CD4-positive, alpha-beta memory T cell (primary cell): Measurements from ENCODE around the gene PHLDB3. TPM values are rescaled to one million over a fixed set of nuclear protein-coding genes. Genes with fewer than 3 reads are reported as not detected.

Source experiments
- CTCF ChIA-PET: fragments of 350-600 bp; sonication (Branson Sonifier 250); formaldehyde crosslinking; loops from one replicate; lab custom pipeline; 2021; ENCODE audit warnings: inconsistent platforms; ENCODE audit not compliant: partially characterized antibody; lab: Charles Lee
- POLR2A ChIA-PET: fragments of 350-600 bp; sonication (Branson Sonifier 250); formaldehyde crosslinking; loops from one replicate; lab custom pipeline; 2021; ENCODE audit not compliant: partially characterized antibody; lab: Charles Lee
- DNase-seq, 5 donors: peaks; one replicate each; pipeline versions ENCODE4 v3.0.0 to v3.0.0-alpha.2; 2020 to 2022; ENCODE audit warnings: mixed read lengths in 1 of 5
- H3K27ac ChIP-seq: one replicate; pipeline ENCODE4 v1.7.0; 2013; ENCODE audit warnings: low read depth, low read length
- H3K27me3 ChIP-seq: 2 replicates; pipeline ENCODE4 v1.7.0; 2013; ENCODE audit warnings: mild to moderate bottlenecking, low read length, moderate library complexity; ENCODE audit not compliant: insufficient read depth
- H3K36me3 ChIP-seq: 2 replicates; pipeline ENCODE4 v1.7.0; 2013; ENCODE audit warnings: mild to moderate bottlenecking, low read length, moderate library complexity; ENCODE audit not compliant: insufficient read depth
- H3K4me1 ChIP-seq: 2 replicates; pipeline ENCODE4 v1.7.0; 2013; ENCODE audit warnings: mild to moderate bottlenecking, low read length, moderate library complexity; ENCODE audit not compliant: insufficient read depth
- H3K4me3 ChIP-seq, 2 donors: one replicate each; pipeline ENCODE4 v1.7.0; 2013; ENCODE audit warnings: low read length in 2 of 2, mild to moderate bottlenecking in 1 of 2
- H3K9me3 ChIP-seq, 2 donors: one replicate each; pipeline ENCODE4 v1.7.0; 2013; ENCODE audit warnings: low read length in 2 of 2, control low read depth in 1 of 2; ENCODE audit not compliant: control insufficient read depth in 1 of 2
- H3K27ac Mint-ChIP-seq, 7 donors: one replicate each; pipeline ENCODE4 v1.8.0; 2020 to 2021; ENCODE audit warnings: mixed read lengths in 7 of 7, mild to moderate bottlenecking in 6 of 7, inconsistent platforms in 3 of 7, moderate library complexity in 3 of 7
- H3K27me3 Mint-ChIP-seq, 2 donors: one replicate each; pipeline ENCODE4 v1.8.0; 2020 to 2021; ENCODE audit warnings: mixed read lengths in 2 of 2
- H3K36me3 Mint-ChIP-seq, 2 donors: one replicate each; pipeline ENCODE4 v1.8.0; 2020 to 2021; ENCODE audit warnings: mixed read lengths in 2 of 2, inconsistent platforms in 1 of 2, mild to moderate bottlenecking in 1 of 2
- H3K4me1 Mint-ChIP-seq, 4 donors: one replicate each; pipeline ENCODE4 v1.8.0; 2020 to 2021; ENCODE audit warnings: mixed read lengths in 4 of 4, mild to moderate bottlenecking in 1 of 4
- H3K4me3 Mint-ChIP-seq, 8 donors: one replicate each; pipeline ENCODE4 v1.8.0; 2020 to 2021; ENCODE audit warnings: mixed read lengths in 8 of 8, mild to moderate bottlenecking in 7 of 8, moderate library complexity in 6 of 8, inconsistent platforms in 3 of 8
- H3K9me3 Mint-ChIP-seq, 8 donors: one replicate each; pipeline ENCODE4 v1.8.0; 2020 to 2021; ENCODE audit warnings: mixed read lengths in 8 of 8, mild to moderate bottlenecking in 5 of 8, inconsistent platforms in 3 of 8, moderate library complexity in 1 of 8
- intact Hi-C: fragments of 100-400 bp; cut with micrococcal nuclease; formaldehyde crosslinking; loops from one replicate; pipeline ENCODE4 v1.15.1; 2023
- polyA plus RNA-seq, 2 donors: library from polyadenylated mRNA; unstranded; fragments of 300-500 nt; fragmentation: Illumina TruSeq; gene quantifications; one replicate each; pipeline ENCODE4 v1.2.3, GENCODE V29; 2021
- total RNA-seq, 2 experiments: library from RNA; stranded (reverse); gene quantifications; one replicate each; pipeline ENCODE4 v1.2.3, GENCODE V29; 2021

Gene PHLDB3
- total and polyA plus RNA-seq, 4 experiments from 2014 or later = 1.3 to 47.3 (median 21.2) TPM

GRCh38 chr19:43455321-43456113 lies 49.0 kb downstream of the PHLDB3 start:
- DNase-seq = no peak
- H3K27me3 Mint-ChIP-seq = no peaks in the 10 kb centered on the region
- ChIA-PET POLR2A (no interaction called here), CTCF (interaction anchor here (0.7 to 14.8 kb wide), 4 partner anchors 8 to 63 kb away, joined by 4 to 413 read pairs (median 20); no protein-coding TSS in a partner anchor)
- H3K4me3 ChIP-seq = no peak overlapping the region
- no peaks in the 10 kb centered on the region for H3K36me3 ChIP-seq
- H3K36me3 Mint-ChIP-seq = peaks cover 0 to 4% of the 10 kb centered on the region in 2 donors
- peaks cover 0 to 5% (median 0%) of the 10 kb centered on the region in 8 donors for H3K9me3 Mint-ChIP-seq
- intact Hi-C loops = no loop called here
- no peak overlapping the region for H3K27ac ChIP-seq
- H3K4me1 ChIP-seq = peaks cover 4% of the 10 kb centered on the region
- H3K4me3 Mint-ChIP-seq = no peak overlapping the region
- no peaks in the 10 kb centered on the region for H3K9me3 ChIP-seq
- H3K4me1 Mint-ChIP-seq = peaks cover 0 to 12% (median 9%) of the 10 kb centered on the region in 4 donors
- no peaks in the 10 kb centered on the region for H3K27me3 ChIP-seq
- H3K27ac Mint-ChIP-seq = peak overlapping the region in 5 of 7 donors; percentile 3 to 79 (median 29)

GRCh38 chr19:43454031-43454430 lies 50.5 kb downstream of the PHLDB3 start:
- Mint-ChIP-seq H3K9me3 (peaks cover 0 to 5% (median 0%) of the 10 kb centered on the region in 8 donors), H3K36me3 (peaks cover 0 to 4% of the 10 kb centered on the region in 2 donors), H3K4me3 (no peak overlapping the region), H3K27ac (no peak overlapping the region), H3K27me3 (no peaks in the 10 kb centered on the region), H3K4me1 (peaks cover 0 to 13% (median 13%) of the 10 kb centered on the region in 4 donors)
- Histone ChIP-seq H3K36me3 (no peaks in the 10 kb centered on the region), H3K9me3 (no peaks in the 10 kb centered on the region), H3K4me3 (no peak overlapping the region), H3K27ac (no peak overlapping the region), H3K4me1 (peaks cover 6% of the 10 kb centered on the region), H3K27me3 (no peaks in the 10 kb centered on the region)
- intact Hi-C loops = no loop called here
- POLR2A ChIA-PET = no interaction called here
- CTCF ChIA-PET = interaction anchor here (14.8 kb wide), 1 partner anchor 23 kb away, joined by 413 read pairs; no protein-coding TSS in a partner anchor
- DNase-seq = no peak

DNA sequence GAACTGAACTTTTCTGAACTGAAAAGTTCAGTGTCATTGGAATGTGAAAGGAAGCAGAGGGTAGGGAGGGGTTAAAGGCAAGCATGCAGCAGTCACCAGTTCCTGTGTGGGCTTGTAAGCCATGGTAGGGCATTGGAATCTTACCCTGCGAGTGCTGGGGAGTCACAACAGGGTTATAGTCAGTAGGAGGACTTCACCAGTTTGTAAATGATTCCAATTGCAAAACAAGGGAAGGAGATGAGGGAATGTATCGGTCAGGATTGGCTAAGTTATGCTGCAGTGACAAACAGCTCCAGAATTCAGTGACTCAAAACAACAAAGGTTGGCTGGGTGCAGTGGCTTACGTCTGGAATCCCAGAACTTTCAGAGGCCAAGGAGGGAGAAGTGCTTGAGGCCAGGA lies 52.0 kb downstream of the PHLDB3 start:
- peaks cover 0 to 13% (median 13%) of the 10 kb centered on the region in 4 donors for H3K4me1 Mint-ChIP-seq
- Histone ChIP-seq H3K9me3 (no peaks in the 10 kb centered on the region), H3K27me3 (no peaks in the 10 kb centered on the region), H3K4me3 (no peak overlapping the region), H3K36me3 (no peaks in the 10 kb centered on the region), H3K27ac (no peak overlapping the region), H3K4me1 (peaks cover 6% of the 10 kb centered on the region)
- H3K27ac Mint-ChIP-seq = peak overlapping the region in 4 of 7 donors; percentile 5 to 78 (median 56)
- peaks cover 0 to 4% of the 10 kb centered on the region in 2 donors for H3K36me3 Mint-ChIP-seq
- POLR2A ChIA-PET = no interaction called here
- H3K9me3 Mint-ChIP-seq = peaks cover 0 to 5% (median 0%) of the 10 kb centered on the region in 8 donors
- no peaks in the 10 kb centered on the region for H3K27me3 Mint-ChIP-seq
- no peak overlapping the region for H3K4me3 Mint-ChIP-seq
- CTCF ChIA-PET = interaction anchor here (2.1 to 14.8 kb wide), 2 partner anchors 21 to 68 kb away, joined by 13 to 413 read pairs; no protein-coding TSS in a partner anchor
- intact Hi-C loops = no loop called here
- DNase-seq = no peak

GRCh38 chr19:43450545-43450997 lies 54.0 kb downstream of the PHLDB3 start:
- Histone ChIP-seq H3K36me3 (no peaks in the 10 kb centered on the region), H3K27me3 (no peaks in the 10 kb centered on the region), H3K4me3 (no peak overlapping the region), H3K4me1 (peaks cover 16% of the 10 kb centered on the region), H3K9me3 (no peaks in the 10 kb centered on the region), H3K27ac (no peak overlapping the region)
- H3K27ac Mint-ChIP-seq = peak overlapping the region in 3 of 7 donors; percentile 12 to 87 (median 83)
- ChIA-PET POLR2A (interaction anchor here (0.9 to 1.8 kb wide), 3 partner anchors 11 to 69 kb away, joined by 4 to 5 read pairs (median 4); no protein-coding TSS in a partner anchor), CTCF (interaction anchor here (0.7 to 14.8 kb wide), 5 partner anchors 10 to 69 kb away, joined by 3 to 413 read pairs (median 3); no protein-coding TSS in a partner anchor)
- H3K4me3 Mint-ChIP-seq = no peak overlapping the region
- no peak for DNase-seq
- intact Hi-C loops = no loop called here
- H3K36me3 Mint-ChIP-seq = peaks cover 0 to 4% of the 10 kb centered on the region in 2 donors
- H3K4me1 Mint-ChIP-seq = peaks cover 7 to 21% (median 18%) of the 10 kb centered on the region in 4 donors
- H3K27me3 Mint-ChIP-seq = no peaks in the 10 kb centered on the region
- peaks cover 0 to 5% (median 0%) of the 10 kb centered on the region in 8 donors for H3K9me3 Mint-ChIP-seq

DNA sequence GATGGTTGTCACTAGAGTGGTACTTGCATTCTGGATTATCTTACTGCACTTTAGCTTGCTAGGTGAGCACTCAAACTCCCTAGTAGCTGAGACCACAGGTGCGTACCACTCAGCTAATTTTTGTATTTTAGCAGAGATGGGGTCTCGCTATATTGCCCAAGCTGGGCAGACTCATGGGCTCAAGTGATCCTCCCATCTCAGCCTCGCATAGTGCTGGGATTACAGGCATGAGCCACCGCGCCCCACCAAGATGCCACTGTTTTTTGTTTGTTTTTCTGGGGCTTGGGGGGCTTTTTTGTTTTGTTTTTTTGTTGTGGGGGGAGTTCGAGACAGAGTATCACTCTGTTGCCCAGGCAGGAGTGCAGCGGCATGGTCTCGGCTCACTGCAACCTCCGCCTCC lies 56.9 kb downstream of the PHLDB3 start:
- Mint-ChIP-seq H3K36me3 (peaks cover 0 to 4% of the 10 kb centered on the region in 2 donors), H3K4me3 (no peak overlapping the region), H3K27me3 (no peaks in the 10 kb centered on the region), H3K4me1 (peaks cover 12 to 29% (median 23%) of the 10 kb centered on the region in 4 donors), H3K27ac (peak overlapping the region in 1 of 7 donors; percentile 35), H3K9me3 (peaks cover 0 to 5% (median 0%) of the 10 kb centered on the region in 8 donors)
- no peak overlapping the region for H3K4me3 ChIP-seq
- peaks cover 16% of the 10 kb centered on the region for H3K4me1 ChIP-seq
- no peak for DNase-seq
- ChIA-PET CTCF (interaction anchor here (0.8 to 21.7 kb wide), 31 partner anchors 10 to 362 kb away, joined by 3 to 835 read pairs (median 8); partner anchors contain the start of genes ETHE1, IRGQ, PHLDB3 and ZNF575), POLR2A (interaction anchor here (1.0 to 3.7 kb wide), 20 partner anchors 9 to 148 kb away, joined by 3 to 69 read pairs (median 5); partner anchors contain the start of genes ETHE1, IRGQ, PHLDB3 and ZNF576)
- intact Hi-C loops = loop anchor here (1.0 to 5.0 kb wide), 6 partner anchors 14 to 340 kb away; partner anchors contain the start of gene PHLDB3
- no peak overlapping the region for H3K27ac ChIP-seq
- no peaks in the 10 kb centered on the region for H3K9me3 ChIP-seq
- no peaks in the 10 kb centered on the region for H3K36me3 ChIP-seq
- no peaks in the 10 kb centered on the region for H3K27me3 ChIP-seq

- H3K36me3 ChIP-seq = no peaks in the 10 kb centered on the region
- H3K27ac Mint-ChIP-seq = peak overlapping the region; percentile 54 to 93 (median 75)
- H3K27ac ChIP-seq = no peak overlapping the region
- H3K4me3 ChIP-seq = no peak overlapping the region
- peaks cover 16% of the 10 kb centered on the region for H3K4me1 ChIP-seq
- no peaks in the 10 kb centered on the region for H3K27me3 Mint-ChIP-seq
- H3K9me3 Mint-ChIP-seq = peaks cover 0 to 2% (median 0%) of the 10 kb centered on the region in 8 donors
- H3K4me3 Mint-ChIP-seq = peak overlapping the region in 2 of 8 donors; percentile 3 to 52
- DNase-seq = peak; percentile 74 to 81 (median 79)
- ChIA-PET POLR2A (interaction anchor here (0.6 to 3.7 kb wide), 20 partner anchors 9 to 149 kb away, joined by 3 to 69 read pairs (median 5); partner anchors contain the start of genes ETHE1, IRGQ, PHLDB3 and ZNF576), CTCF (interaction anchor here (0.8 to 21.7 kb wide), 35 partner anchors 8 to 362 kb away, joined by 3 to 835 read pairs (median 6); partner anchors contain the start of genes ETHE1, IRGQ, PHLDB3 and ZNF575)
- H3K36me3 Mint-ChIP-seq = no peaks in the 10 kb centered on the region
- H3K9me3 ChIP-seq = no peaks in the 10 kb centered on the region
- H3K27me3 ChIP-seq = no peaks in the 10 kb centered on the region
- intact Hi-C loops = loop anchor here (1.0 to 5.0 kb wide), 6 partner anchors 14 to 340 kb away; partner anchors contain the start of gene PHLDB3
- H3K4me1 Mint-ChIP-seq = peaks cover 13 to 29% (median 20%) of the 10 kb centered on the region in 4 donors
Measured at GRCh38 chr19:43446746-43447489, 57.6 kb downstream of the PHLDB3 start.
